Measurements from ENCODE around the gene LPCAT3. TPM values are rescaled to one million over a fixed set of nuclear protein-coding genes. Genes with fewer than 3 reads are reported as not detected.

Gene LPCAT3
- total RNA-seq, 1 experiment from 2014 or later, result 45.8 TPM

- Histone ChIP-seq H3K4me3 (replicated peaks in 1 of 2; ENCODE audit: low read depth in 1 of 2, low read length in 2 of 2) (no peak overlapping the region), H3K79me2 (ENCODE audit: insufficient read depth, low read length) (no peaks in the 10 kb centered on the region), H3K4me1 (ENCODE audit: control insufficient read depth in 1 of 2, insufficient read depth in 2 of 2, low read length in 2 of 2) (no peaks in the 10 kb centered on the region), H3K4me2 (ENCODE audit: low read length) (no peak overlapping the region), H3K9me2 (ENCODE audit: insufficient read depth) (no peaks in the 10 kb centered on the region), H3K27ac (ENCODE audit: low read depth, low read length) (no peak overlapping the region), H2AFZ (ENCODE audit: low read depth, low read length, poor library complexity, severe bottlenecking) (no peak overlapping the region), H3K9ac (ENCODE audit: low read length) (no peak overlapping the region), H3K36me3 (ENCODE audit: control insufficient read depth in 1 of 2, insufficient read depth in 2 of 2, low read length in 2 of 2) (no peaks in the 10 kb centered on the region), H3K9me3 (ENCODE audit: control insufficient read depth in 1 of 2, insufficient read depth in 1 of 2, low read depth in 1 of 2, low read length in 2 of 2) (no peaks in the 10 kb centered on the region), H4K20me1 (ENCODE audit: insufficient read depth) (no peaks in the 10 kb centered on the region), H3K27me3 (ENCODE audit: insufficient read depth, low read length) (no peaks in the 10 kb centered on the region)
- ATAC-seq (no peak), DNase-seq (ENCODE audit: low read depth, low spot score) (no peak)
- intact Hi-C loops (cut with micrococcal nuclease), result no loop called here
- POLR2A ChIA-PET, result no interaction called here
- RAD21 ChIA-PET (ENCODE audit: low non-redundant PET in 1 of 2, low total read pairs in 2 of 2, uncharacterized antibody in 2 of 2, unreplicated experiment in 2 of 2), result no interaction called here
- BruUV-seq (replicated peaks), result no TSS peak
- CTCF ChIA-PET, result no interaction called here
- TF ChIP-seq ELF1 (IDR thresholded peaks at IDR 0.05; ENCODE audit: borderline replicate concordance, low read depth) (no peak), CTCF (IDR thresholded peaks at IDR 0.05 in 2 of 3, conservative IDR thresholded peaks at IDR 0.05 in 1 of 3; ENCODE audit: borderline replicate concordance in 1 of 3, insufficient read depth in 1 of 3, low read depth in 2 of 3, low read length in 2 of 3) (no peak), REST (IDR thresholded peaks at IDR 0.05; ENCODE audit: low read depth) (no peak), ZNF274 (IDR thresholded peaks at IDR 0.05; ENCODE audit: low read depth, low read length) (no peak), SIN3A (IDR thresholded peaks at IDR 0.05; ENCODE audit: low read depth) (no peak), CEBPB (IDR thresholded peaks at IDR 0.05; ENCODE audit: low read depth) (no peak), POLR2AphosphoS5 (IDR thresholded peaks at IDR 0.05; ENCODE audit: low read depth, low read length) (no peak), EGR1 (IDR thresholded peaks at IDR 0.05; ENCODE audit: low read depth) (no peak), ZBTB33 (IDR thresholded peaks at IDR 0.05; ENCODE audit: extremely low read depth, insufficient replicate concordance, low read length) (no peak), CBX3 (IDR thresholded peaks at IDR 0.05; ENCODE audit: low read depth) (no peak), JUND (IDR thresholded peaks at IDR 0.05) (no peak)
These were observed 17.2 kb upstream of the LPCAT3 start for GRCh38 chr12:7035463-7035862.

All from HCT116 (cell line).